ENCODE results near the gene ZC3H10. TPM values are rescaled to one million over a fixed set of nuclear protein-coding genes. Genes with fewer than 3 reads are reported as not detected.
A peak's percentile ranks its signal among the peaks of the same experiment; 100 is the strongest.

The ZC3H10 gene
- total and polyA plus RNA-seq, 2 of the 13 experiments (the other 11 are each of a cell fraction or from before 2014, with no cell fraction given): 0.70 to 2.3 TPM

DNA sequence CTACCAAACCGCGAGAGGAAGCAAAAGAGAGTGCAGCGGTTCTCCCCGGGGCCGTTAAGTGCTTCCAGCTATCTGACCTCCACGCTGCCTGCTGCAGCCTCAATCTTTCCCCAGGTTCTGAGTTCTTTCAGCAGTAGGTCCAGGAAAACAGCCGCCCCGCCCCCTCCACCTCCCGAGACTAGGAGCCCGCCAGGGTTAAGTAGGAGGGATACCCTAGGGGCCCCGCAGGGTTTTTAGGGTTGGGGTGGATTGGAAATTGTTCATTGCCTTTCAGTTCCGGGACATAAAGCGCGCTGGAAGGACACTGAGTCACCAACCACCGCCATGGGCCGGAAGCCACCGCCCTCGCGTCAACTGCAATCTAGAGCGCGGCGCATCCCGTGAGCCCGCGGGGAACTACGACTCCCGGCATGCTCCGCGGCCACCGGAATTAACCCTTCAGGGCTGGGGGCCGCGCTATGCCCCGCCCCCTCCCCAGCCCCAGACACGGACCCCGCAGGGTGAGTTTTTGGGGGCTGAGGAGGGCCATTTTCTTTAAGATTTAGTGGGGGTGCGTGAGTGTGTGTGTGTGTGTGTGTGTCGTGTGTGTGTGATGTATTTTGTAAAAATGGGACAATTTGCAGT lies 34.2 kb downstream of the ZC3H10 start, which contains the start of gene MYL6B (continued):
- TF ChIP-seq, protein P1, sequence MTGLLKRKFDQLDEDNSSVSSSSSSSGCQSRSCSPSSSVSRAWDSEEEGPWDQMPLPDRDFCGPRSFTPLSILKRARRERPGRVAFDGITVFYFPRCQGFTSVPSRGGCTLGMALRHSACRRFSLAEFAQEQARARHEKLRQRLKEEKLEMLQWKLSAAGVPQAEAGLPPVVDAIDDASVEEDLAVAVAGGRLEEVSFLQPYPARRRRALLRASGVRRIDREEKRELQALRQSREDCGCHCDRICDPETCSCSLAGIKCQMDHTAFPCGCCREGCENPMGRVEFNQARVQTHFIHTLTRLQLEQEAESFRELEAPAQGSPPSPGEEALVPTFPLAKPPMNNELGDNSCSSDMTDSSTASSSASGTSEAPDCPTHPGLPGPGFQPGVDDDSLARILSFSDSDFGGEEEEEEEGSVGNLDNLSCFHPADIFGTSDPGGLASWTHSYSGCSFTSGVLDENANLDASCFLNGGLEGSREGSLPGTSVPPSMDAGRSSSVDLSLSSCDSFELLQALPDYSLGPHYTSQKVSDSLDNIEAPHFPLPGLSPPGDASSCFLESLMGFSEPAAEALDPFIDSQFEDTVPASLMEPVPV (CRISPR knock-in tag; IDR thresholded peaks at IDR 0.05): no peak
- TF ChIP-seq, protein P2, sequence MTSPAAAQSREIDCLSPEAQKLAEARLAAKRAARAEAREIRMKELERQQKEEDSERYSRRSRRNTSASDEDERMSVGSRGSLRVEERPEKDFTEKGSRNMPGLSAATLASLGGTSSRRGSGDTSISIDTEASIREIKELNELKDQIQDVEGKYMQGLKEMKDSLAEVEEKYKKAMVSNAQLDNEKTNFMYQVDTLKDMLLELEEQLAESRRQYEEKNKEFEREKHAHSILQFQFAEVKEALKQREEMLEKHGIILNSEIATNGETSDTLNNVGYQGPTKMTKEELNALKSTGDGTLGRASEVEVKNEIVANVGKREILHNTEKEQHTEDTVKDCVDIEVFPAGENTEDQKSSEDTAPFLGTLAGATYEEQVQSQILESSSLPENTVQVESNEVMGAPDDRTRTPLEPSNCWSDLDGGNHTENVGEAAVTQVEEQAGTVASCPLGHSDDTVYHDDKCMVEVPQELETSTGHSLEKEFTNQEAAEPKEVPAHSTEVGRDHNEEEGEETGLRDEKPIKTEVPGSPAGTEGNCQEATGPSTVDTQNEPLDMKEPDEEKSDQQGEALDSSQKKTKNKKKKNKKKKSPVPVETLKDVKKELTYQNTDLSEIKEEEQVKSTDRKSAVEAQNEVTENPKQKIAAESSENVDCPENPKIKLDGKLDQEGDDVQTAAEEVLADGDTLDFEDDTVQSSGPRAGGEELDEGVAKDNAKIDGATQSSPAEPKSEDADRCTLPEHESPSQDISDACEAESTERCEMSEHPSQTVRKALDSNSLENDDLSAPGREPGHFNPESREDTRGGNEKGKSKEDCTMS (CRISPR knock-in tag; conservative IDR thresholded peaks at IDR 0.05): no peak
- TF ChIP-seq ZNF589 (CRISPR knock-in tag; conservative IDR thresholded peaks at IDR 0.05) (0 out of 2 replicates have a peak, but pooled peaks have one; percentile 48), CEBPB (IDR thresholded peaks at IDR 0.05; ENCODE audit: borderline replicate concordance, low read depth, low read length) (no peak), CHCHD3 (CRISPR knock-in tag; IDR thresholded peaks at IDR 0.05) (no peak), ZNF253 (CRISPR knock-in tag; IDR thresholded peaks at IDR 0.05; ENCODE audit: borderline replicate concordance) (no peak), RXRB (CRISPR knock-in tag; IDR thresholded peaks at IDR 0.05; ENCODE audit: borderline replicate concordance) (peak; percentile 45), ZNF333 (CRISPR knock-in tag; IDR thresholded peaks at IDR 0.05; ENCODE audit: borderline replicate concordance) (no peak; the same call in 1 of the 2 replicates), TEAD3 (CRISPR knock-in tag; optimal IDR thresholded peaks at IDR 0.05; ENCODE audit: borderline replicate concordance) (peak; percentile 76), HDAC1 (CRISPR knock-in tag; IDR thresholded peaks at IDR 0.05) (peak; percentile 72), HMGA1 (CRISPR knock-in tag; conservative IDR thresholded peaks at IDR 0.05) (no peak), ZFP36L1 (CRISPR knock-in tag; IDR thresholded peaks at IDR 0.05) (0 out of 2 replicates have a peak, but pooled peaks have one; percentile 15), ZBTB8A (CRISPR knock-in tag; IDR thresholded peaks at IDR 0.05; ENCODE audit: borderline replicate concordance, low read depth) (no peak)
- TF ChIP-seq, protein P3, sequence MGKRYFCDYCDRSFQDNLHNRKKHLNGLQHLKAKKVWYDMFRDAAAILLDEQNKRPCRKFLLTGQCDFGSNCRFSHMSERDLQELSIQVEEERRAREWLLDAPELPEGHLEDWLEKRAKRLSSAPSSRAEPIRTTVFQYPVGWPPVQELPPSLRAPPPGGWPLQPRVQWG (CRISPR knock-in tag; IDR thresholded peaks at IDR 0.05; ENCODE audit: borderline replicate concordance, low read depth): no peak
- TF ChIP-seq, protein P4, sequence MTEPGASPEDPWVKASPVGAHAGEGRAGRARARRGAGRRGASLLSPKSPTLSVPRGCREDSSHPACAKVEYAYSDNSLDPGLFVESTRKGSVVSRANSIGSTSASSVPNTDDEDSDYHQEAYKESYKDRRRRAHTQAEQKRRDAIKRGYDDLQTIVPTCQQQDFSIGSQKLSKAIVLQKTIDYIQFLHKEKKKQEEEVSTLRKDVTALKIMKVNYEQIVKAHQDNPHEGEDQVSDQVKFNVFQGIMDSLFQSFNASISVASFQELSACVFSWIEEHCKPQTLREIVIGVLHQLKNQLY (CRISPR knock-in tag; IDR thresholded peaks at IDR 0.05): no peak
- TF ChIP-seq, protein P5, sequence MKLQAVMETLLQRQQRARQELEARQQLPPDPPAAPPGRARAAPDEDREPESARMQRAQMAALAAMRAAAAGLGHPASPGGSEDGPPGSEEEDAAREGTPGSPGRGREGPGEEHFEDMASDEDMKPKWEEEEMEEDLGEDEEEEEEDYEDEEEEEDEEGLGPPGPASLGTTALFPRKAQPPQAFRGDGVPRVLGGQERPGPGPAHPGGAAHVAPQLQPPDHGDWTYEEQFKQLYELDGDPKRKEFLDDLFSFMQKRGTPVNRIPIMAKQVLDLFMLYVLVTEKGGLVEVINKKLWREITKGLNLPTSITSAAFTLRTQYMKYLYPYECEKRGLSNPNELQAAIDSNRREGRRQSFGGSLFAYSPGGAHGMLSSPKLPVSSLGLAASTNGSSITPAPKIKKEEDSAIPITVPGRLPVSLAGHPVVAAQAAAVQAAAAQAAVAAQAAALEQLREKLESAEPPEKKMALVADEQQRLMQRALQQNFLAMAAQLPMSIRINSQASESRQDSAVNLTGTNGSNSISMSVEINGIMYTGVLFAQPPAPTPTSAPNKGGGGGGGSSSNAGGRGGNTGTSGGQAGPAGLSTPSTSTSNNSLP (IDR thresholded peaks at IDR 0.05; ENCODE audit: low read depth, low read length): no peak
- TF ChIP-seq, protein P6, sequence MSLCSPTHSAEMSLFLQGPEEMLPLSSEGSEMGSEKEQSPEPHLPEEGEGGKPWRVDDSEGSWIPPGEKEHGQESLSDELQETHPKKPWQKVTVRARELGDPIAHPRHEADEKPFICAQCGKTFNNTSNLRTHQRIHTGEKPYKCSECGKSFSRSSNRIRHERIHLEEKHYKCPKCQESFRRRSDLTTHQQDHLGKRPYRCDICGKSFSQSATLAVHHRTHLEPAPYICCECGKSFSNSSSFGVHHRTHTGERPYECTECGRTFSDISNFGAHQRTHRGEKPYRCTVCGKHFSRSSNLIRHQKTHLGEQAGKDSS (CRISPR knock-in tag; IDR thresholded peaks at IDR 0.05; ENCODE audit: borderline replicate concordance, low read depth): no peak
- TF ChIP-seq, protein P7, sequence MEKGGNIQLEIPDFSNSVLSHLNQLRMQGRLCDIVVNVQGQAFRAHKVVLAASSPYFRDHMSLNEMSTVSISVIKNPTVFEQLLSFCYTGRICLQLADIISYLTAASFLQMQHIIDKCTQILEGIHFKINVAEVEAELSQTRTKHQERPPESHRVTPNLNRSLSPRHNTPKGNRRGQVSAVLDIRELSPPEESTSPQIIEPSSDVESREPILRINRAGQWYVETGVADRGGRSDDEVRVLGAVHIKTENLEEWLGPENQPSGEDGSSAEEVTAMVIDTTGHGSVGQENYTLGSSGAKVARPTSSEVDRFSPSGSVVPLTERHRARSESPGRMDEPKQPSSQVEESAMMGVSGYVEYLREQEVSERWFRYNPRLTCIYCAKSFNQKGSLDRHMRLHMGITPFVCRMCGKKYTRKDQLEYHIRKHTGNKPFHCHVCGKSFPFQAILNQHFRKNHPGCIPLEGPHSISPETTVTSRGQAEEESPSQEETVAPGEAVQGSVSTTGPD (CRISPR knock-in tag; IDR thresholded peaks at IDR 0.05): no peak

All from HepG2 (cell line).